Hippocampal formation (tissue), 2 donors: ENCODE measurements around the gene LRRC43.

Experiments
- DNase-seq, 2 donors: peaks; one replicate each; lab custom pipeline; 2025; lab: John Stamatoyannopoulos, UW

Gene LRRC43, protein sequence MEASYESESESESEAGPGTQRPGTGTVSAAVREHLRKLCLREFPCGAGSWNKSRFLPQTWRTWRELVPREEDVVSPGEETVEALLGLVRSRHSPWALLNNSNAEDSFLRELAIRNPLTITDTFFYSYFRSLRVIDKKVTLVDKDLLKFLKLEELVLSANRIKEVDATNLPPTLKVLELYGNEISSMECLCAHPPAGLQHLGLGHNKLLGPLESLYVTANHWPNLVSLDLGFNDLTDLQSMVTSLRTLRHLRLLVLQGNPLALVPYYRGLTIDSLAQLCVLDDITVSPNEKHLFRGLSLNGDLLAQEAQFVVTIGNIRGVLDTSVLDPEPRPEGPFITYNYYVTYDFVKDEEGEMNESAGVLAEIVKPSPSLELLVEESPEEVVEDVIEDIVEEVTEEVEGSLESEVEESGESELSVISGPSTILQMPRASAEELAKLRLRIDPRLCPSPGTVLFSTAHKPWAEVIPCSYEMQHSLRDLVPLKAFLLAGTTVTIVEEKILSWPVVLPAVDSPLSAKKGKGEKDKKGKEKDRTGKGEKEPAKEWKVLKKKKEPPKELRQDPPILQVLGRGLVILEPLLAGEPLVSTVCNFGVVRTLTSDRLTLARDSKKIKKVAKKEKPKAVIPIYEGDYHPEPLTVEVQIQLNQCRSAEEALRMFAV

DNA sequence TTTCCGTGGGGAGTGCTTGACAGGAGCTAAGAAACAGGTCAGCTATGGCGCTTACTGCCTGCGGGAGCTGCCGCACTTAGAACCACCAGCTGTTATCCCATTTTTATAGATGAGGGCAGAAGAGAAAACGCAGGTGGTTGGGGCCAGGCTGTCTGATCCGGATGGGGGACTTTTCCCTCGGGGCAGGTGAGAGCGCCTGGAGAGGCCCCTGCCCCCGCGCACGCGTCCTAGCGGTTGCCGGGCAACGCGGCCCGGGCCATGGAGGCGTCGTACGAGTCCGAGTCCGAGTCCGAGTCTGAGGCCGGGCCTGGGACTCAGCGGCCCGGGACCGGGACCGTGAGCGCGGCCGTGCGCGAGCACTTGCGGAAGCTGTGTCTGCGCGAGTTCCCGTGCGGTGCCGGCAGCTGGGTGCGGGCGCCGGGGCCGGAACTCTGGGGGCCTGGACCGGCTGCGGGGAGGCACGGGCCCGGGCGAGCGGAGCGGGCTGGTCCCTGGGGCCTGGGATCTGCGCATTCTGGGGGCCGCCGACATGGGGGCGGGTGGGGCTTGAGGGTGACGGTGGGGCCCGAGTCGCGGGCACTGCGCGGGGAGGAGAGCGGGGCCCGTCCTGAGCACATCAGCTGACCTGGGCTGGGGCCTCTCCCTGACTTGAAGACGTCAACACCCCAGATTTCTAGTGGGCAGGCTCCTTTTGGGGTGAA lies at the start of gene LRRC43:
Gene LRRC43, plus strand, starts transcription at position 237 of the 701 bp plus-strand sequence. Its CDS starts 22 bp downstream, at position 259.
- DNase-seq = no peak

- DNase-seq = no peak
These were observed 49.6 kb upstream of the LRRC43 start for GRCh38 chr12:122133192-122133950.

DNA sequence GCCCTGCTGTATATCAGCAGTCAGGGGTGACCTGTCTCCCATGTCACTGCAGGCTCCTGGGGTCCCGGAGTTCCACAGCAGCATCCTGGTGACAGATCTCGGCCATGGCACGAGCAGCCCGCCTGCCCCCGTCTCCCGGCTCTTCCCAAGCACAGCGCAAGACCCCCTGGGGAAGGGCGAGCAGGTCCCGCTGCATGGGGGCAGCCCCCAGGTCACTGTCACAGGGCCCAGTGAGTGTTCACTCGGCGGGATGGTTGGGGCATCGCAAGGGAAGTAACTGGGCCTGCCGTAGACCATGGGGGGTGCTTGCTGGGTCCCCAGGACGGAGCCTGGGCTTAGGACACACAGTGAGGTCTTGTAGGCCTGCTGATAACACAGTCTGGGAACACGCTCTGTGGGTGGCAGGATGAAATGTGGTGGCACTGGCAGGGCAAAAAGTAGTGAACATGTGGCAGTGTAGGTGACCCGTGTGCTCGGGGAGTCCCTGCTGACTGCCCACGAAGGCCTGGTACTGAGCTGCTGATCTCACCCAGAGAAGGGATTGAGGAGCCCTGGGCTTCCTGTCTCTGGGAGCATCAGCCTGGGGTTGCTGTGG lies 47.4 kb upstream of the LRRC43 start:
- DNase-seq = no peak

DNA sequence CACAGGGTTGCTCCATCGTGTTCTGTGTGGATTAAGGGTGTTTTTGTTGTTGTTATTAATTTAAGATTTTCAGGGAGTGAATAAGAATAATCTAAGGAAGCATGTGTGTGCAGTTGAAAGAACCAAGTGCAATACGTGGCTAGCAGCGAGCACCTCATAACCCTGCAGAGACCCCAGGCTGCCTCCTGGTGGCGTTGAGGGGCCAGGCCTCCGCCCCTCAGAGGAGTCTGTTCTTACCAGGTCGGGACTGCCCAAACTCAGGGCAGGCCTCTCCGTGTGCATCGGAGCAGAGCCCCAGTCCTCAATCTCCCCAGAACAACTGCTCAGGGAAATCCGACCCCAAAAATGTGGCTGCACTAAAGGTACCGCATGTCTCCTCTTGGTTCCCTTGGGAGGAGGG lies 45.7 kb upstream of the LRRC43 start:
- no peak for DNase-seq

DNA sequence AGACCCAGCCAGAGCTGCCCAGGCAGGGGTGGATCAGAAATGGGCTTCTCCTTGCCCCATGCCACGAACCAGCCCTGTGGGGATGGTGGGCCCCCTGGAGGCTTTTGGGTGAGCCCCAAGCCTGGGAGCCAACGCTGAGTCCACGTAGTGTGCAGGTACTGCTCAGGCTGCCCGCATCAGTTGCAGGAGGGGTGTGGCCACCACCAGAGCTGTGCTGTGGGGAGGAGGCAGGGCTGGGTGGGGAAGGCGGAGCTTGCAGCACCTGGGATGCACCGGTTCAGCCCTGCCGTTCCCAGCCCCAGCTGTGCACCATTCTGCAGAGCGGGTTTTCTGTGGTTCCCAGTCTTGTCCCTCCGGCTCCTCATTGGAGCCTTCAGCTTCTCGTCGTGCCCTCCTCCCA lies 45.2 kb upstream of the LRRC43 start:
- DNase-seq = no peak

DNA sequence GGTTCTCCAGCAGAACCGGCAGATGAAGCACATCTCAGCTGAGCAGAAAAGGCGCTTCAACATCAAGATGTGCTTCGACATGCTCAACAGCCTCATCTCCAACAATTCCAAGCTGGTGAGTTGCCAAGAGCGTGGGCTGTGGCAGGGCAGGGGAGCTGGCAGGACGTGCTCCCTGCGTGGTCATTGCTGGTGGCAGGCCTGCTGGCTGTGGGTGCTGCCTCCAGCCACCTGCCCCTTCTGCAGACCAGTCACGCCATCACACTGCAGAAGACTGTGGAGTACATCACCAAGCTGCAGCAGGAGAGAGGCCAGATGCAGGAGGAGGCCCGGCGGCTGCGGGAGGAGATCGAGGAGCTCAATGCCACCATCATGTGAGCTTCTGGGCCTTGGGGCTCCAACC lies 44.7 kb upstream of the LRRC43 start:
- no peak for DNase-seq

DNA sequence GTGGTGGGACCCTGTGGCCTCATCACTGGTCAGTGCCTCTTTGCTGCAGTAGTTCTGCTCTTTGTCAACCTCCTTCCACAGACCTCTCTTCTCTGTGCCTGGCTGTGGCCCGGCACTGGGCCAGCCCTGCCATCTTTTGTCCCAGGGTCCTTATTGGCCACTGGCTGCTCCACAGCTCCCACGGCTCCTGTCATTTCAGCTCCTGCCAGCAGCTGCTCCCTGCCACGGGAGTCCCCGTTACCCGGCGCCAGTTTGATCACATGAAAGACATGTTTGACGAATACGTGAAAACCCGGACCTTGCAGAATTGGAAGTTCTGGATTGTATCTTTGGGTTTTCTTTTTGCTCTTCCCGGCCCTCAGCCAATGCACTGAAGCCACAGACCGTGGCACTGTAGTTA lies 44.3 kb upstream of the LRRC43 start:
- peak in 1 of 2 donors; percentile 9 for DNase-seq

- DNase-seq = no peak
These were observed 43.7 kb upstream of the LRRC43 start for GRCh38 chr12:122139266-122139665.

DNA sequence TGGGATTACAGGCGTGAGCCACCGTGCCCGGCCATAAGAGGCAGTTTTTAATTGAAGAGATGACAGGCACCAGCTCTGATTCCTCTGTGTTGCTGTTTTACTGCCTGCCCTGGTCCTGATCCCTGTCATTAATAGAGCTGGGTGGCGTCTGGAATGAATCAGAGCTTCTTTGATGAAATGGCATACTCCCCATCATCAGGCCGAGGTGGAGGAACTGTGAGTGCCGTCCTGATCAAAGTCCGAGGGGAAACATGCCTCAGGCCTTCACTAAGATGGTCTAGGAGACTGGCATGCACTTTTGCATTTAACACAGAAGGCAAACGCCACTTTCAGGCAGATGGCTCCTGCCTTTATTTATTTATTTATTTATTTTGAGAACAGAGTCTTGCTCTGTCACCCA lies 43.0 kb upstream of the LRRC43 start:
- DNase-seq = no peak

- no peak for DNase-seq
These were observed 42.3 kb upstream of the LRRC43 start for GRCh38 chr12:122140467-122141257.

DNA sequence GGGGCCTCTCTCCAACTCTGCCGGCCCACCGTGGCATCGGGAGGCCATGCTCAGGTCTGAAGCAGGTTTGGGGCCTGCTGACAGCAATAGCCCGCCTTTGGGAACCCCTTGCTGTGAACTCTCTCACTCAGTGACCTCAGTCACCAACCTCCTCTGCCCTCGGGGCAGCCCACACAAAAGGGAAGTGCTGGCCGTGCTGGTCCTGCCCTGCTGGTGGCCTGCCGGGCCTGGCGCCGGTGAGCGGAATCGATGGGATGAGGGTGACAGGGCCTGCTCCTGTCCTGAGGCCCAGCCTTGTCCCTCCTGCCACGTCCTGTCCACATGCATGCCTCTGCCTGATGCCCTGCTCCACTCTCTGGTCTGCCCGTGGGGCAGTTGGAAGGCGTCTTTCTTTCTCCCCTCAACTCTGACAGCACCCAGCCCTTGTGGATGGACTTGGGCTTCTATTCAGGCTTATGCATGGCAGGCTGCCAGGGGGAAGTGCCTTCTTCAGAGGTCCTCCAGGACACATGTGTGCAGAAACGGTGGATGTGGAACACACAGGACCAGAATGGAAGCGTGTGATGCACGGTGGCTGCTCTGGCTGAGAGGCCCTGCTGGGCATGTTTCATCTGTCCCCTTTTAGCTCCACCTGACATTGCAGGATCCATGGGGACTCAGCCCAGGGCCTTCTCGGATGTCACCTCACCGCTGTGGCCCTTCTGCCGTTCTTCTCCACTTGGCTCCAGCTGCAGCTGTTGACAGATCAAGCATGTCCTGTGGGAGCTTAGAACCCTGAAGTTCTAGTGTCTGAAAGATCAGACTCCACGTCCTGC lies 40.8 kb upstream of the LRRC43 start:
- no peak for DNase-seq

DNA sequence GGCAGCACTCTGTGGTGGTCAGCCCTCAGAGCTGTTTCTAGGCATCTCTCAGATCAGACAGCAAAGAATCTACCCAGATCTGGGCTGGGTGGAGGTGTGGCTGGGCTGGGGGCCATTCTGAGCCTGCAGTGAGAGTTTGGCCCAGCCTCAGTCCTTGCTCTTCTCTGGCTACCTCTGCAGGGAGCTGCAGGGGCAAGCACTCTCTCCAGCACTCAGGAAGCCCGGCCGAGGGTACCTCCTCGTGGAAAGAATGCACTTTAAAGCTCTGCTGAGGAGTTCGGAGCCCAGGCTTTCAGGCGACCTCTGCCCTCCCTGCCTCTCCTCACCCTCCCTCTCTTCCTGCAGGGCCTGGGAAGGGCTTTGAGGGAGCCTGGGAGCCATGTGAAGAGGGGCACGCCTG lies 40.1 kb upstream of the LRRC43 start:
- no peak for DNase-seq

- DNase-seq = no peak
These were observed 38.0 kb upstream of the LRRC43 start for GRCh38 chr12:122144885-122145284.

DNA sequence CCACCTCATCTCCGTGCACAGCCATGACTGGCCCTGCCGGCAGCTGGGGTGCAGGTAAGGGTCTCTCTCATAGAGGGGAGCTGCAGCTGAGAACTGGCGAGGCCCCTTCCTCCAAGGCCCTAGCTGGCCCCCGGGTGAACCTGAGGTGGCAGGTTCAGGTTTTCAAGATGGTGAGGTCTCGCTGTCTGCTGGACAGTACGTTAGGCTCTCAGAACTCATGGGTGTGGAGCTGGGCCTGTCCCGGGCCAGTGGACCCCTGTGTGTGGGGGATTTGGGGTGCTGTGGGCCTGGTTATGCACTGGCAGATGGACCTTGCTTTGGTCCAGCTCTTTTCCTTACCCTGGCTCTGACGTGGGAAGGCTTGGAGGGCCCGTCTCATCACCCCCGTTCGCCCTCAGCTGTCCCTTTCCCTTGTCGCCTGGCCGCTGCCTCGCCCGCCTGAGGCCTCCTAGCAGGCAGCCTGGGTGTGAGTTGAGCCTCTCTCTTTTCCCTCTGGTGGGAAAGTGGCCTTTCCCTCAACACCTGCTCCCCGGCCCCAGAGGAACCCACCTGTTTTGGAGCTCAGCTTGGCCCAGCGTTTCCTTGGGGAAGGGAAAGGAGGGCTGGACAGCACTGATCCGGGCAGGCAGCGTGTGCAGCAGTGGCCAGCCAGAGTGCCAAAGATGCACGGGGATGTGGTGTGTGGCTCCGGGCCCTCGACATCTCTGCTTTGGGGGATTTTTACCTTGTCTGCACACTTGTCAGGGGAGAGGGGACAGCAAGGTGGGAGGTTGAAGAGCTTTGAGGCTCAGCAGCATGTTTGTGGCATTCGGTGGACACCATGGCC lies 37.2 kb upstream of the LRRC43 start:
- no peak for DNase-seq

DNA sequence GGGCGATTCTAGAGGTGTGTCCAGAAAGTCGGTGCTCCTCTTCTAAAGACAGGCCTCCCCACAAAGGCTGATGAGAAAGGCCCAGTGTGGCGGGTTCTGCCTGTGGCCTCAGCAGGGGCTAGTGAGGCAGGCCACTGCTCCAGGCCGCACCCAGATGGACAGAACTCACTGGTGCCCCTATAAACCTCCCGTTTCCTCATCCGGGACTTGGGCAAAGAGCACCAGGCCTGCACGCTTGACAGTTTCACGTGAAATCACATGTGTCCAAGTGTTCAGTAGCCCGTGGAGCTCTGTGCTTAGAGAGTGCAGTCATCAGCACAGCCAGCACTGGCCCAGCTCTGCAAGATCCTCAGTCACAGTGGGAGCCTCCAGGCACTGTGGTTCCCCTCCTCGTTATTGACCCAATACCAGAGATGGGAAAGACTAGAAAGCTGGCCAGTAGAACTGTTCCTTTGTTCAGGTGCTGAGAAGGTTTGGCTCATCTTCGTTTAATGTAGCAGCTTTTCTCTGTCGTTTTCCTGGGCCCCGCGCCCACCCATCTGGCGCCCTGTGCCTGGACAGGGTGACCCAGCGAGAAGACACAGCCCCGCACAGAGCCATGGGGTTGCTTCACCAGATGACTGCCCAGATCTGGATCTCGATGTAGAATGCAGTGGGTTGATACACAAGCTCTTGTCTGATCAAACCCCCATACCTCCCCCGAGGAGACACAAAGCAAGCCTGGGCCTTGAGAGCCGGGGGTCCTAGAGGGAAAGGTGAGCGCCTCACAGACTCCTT lies 35.2 kb upstream of the LRRC43 start:
- no peak for DNase-seq

- no peak for DNase-seq
These were observed 34.3 kb upstream of the LRRC43 start for GRCh38 chr12:122148657-122149056.

DNA sequence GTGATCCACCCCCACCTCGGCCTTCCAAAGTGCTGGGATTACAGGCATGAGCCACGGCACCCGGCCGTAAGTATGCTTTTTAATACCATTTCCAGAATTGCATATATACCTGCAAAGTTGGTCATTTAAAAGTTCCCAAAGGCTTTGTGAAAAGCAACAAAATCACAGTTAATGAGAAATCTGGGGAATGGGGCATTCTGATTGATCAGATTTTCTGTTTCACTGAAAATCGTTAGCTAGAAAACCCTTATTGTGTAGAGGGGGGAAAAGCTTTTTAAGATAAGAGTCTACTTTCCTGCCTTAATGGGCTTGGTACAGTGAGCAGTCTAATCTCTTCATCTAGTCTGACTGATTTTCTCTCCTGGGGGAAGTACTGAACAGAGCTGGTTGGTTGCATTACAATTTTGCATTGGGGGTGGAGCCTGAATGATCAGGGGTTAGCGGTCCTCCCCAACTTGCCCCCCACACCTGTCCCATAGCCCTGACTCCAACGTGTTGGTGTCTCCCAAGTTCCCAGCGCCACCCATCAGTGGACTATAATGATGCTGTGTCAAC lies 32.7 kb upstream of the LRRC43 start:
- no peak for DNase-seq

- DNase-seq = no peak
These were observed 30.2 kb upstream of the LRRC43 start for GRCh38 chr12:122152754-122153153.
